Gastroesophageal sphincter (tissue), 4 donors: ENCODE results near the gene MSANTD3. TPM values are rescaled to one million over a fixed set of nuclear protein-coding genes. Genes with fewer than 3 reads are reported as not detected.

Experiments used
- ATAC-seq: fragments of 150-250 bp; one replicate; pipeline ENCODE4 v1.9.1; 2016; ENCODE audit warnings: mild to moderate bottlenecking, moderate library complexity
- H3K27ac ChIP-seq, 4 donors: fragments of 200-600 bp; sonication (generic) in 3 of 4; 1 replicate in 3 of 4; 2 replicates in 1 of 4; pipeline ENCODE4 v1.5.1; 2016 to 2019
- H3K27me3 ChIP-seq: fragments of 200-600 bp; sonication (generic); one replicate; pipeline ENCODE4 v1.5.1; 2019
- H3K36me3 ChIP-seq, 2 donors: fragments of 200-600 bp; sonication (generic); one replicate each; pipeline ENCODE4 v1.5.1; 2019; ENCODE audit warnings: control low read depth in 1 of 2
- H3K4me1 ChIP-seq, 3 donors: fragments of 200-600 bp; sonication (generic); 1 replicate in 2 of 3; 2 replicates in 1 of 3; pipeline ENCODE4 v1.5.1; 2016 to 2019; ENCODE audit warnings: control low read depth in 2 of 3
- H3K4me3 ChIP-seq, 2 donors: fragments of 200-600 bp; sonication (generic); one replicate each; pipeline ENCODE4 v1.5.1; 2019; ENCODE audit warnings: mild to moderate bottlenecking in 1 of 2, moderate library complexity in 1 of 2
- H3K9me3 ChIP-seq, 3 donors: fragments of 200-600 bp; sonication (generic); one replicate each; pipeline ENCODE4 v1.5.1; 2017 to 2019; ENCODE audit warnings: control low read depth in 2 of 3
- CTCF ChIP-seq, 4 experiments: fragments of 200-600 bp in 2 of 4; fragments of 450-650 bp in 2 of 4; sonication (generic) in 1 of 4; IDR thresholded peaks; one replicate each; pipeline ENCODE4 v1.5.1; 2017 to 2019; ENCODE audit warnings: antibody characterized with exemption in 4 of 4, mild to moderate bottlenecking in 2 of 4, moderate library complexity in 2 of 4
- EP300 ChIP-seq: sonication (generic); formaldehyde crosslinking; IDR thresholded peaks from one replicate; pipeline ENCODE4 v1.6.1; 2017; ENCODE audit warnings: antibody characterized with exemption, mild to moderate bottlenecking
- POLR2A ChIP-seq, 2 donors: fragments of 450-650 bp; IDR thresholded peaks; one replicate each; pipeline ENCODE4 v1.6.1; 2017; ENCODE audit warnings: antibody characterized with exemption in 2 of 2, mild to moderate bottlenecking in 2 of 2, moderate library complexity in 1 of 2
- POLR2AphosphoS5 ChIP-seq: sonication (generic); formaldehyde crosslinking; IDR thresholded peaks from one replicate; pipeline ENCODE4 v1.6.1; 2017; ENCODE audit warnings: antibody characterized with exemption
- WGBS, 2 donors: methylation state at CpG; one replicate each; pipeline ENCODE4 v1.1.5; 2018; ENCODE audit warnings: low coverage in 1 of 2; 5-methylcytosine and 5-hydroxymethylcytosine counted together
- total RNA-seq, 4 donors: library from RNA; depleted of rRNA; stranded (reverse); fragments of >200 nt; gene quantifications; one replicate each; pipeline ENCODE4 v1.1.0, GENCODE V29; 2016

MSANTD3 gene
- total RNA-seq, 4 donors from 2014 or later, result 19.1 to 56.9 (median 34.8) TPM

- TF ChIP-seq CTCF (IDR thresholded peaks at IDR 0.05) (no peak), POLR2A (IDR thresholded peaks at IDR 0.05) (no peak), POLR2AphosphoS5 (no peak), EP300 (no peak)
- ATAC-seq, result no peak
- WGBS, 2 donors, result 50 to 76% methylated on average over 1 to 4 of the region's 4 CpGs
- Histone ChIP-seq H3K27me3 (no peaks in the 10 kb centered on the region), H3K9me3 (no peaks in the 10 kb centered on the region), H3K4me1 (peaks cover 0 to 13% (median 0%) of the 10 kb centered on the region in 3 donors), H3K36me3 (peaks cover 0 to 38% of the 10 kb centered on the region in 2 donors), H3K27ac (no peak overlapping the region), H3K4me3 (no peak overlapping the region)
These were observed 17.1 kb downstream of the MSANTD3 start for GRCh38 chr9:100443781-100444768.

- no peak overlapping the region for H3K27ac ChIP-seq
- no peak overlapping the region for H3K4me3 ChIP-seq
- no peak for ATAC-seq
- peaks cover 0 to 39% of the 10 kb centered on the region in 2 donors for H3K36me3 ChIP-seq
- H3K4me1 ChIP-seq, result peaks cover 0 to 8% (median 0%) of the 10 kb centered on the region in 3 donors
- no peak for TF ChIP-seq CTCF (IDR thresholded peaks at IDR 0.05)
- no peak for TF ChIP-seq POLR2AphosphoS5
- TF ChIP-seq EP300, result no peak
- TF ChIP-seq POLR2A (IDR thresholded peaks at IDR 0.05), result no peak
- WGBS, 2 donors, result 100% methylated on average over 1 of the region's 1 CpG; no CpG with 5 or more reads in 1 of the 2 donors
- H3K27me3 ChIP-seq, result no peaks in the 10 kb centered on the region
- no peaks in the 10 kb centered on the region for H3K9me3 ChIP-seq
These were observed 18.4 kb downstream of the MSANTD3 start for GRCh38 chr9:100445161-100445902.

- Histone ChIP-seq H3K36me3 (peaks cover 0 to 46% of the 10 kb centered on the region in 2 donors), H3K4me3 (no peak overlapping the region), H3K27ac (no peak overlapping the region), H3K9me3 (no peaks in the 10 kb centered on the region), H3K27me3 (no peaks in the 10 kb centered on the region), H3K4me1 (peaks cover 0 to 7% (median 0%) of the 10 kb centered on the region in 3 donors)
- 79 to 87% methylated on average over 3 to 4 of the region's 5 CpGs for WGBS, 2 donors
- no peak for ATAC-seq
- TF ChIP-seq POLR2AphosphoS5, result no peak
- TF ChIP-seq CTCF (IDR thresholded peaks at IDR 0.05), result no peak
- no peak for TF ChIP-seq POLR2A (IDR thresholded peaks at IDR 0.05)
- TF ChIP-seq EP300, result no peak
These were observed 19.1 kb downstream of the MSANTD3 start for GRCh38 chr9:100445903-100446549.

- no peaks in the 10 kb centered on the region for H3K27me3 ChIP-seq
- peaks cover 0 to 7% (median 0%) of the 10 kb centered on the region in 3 donors for H3K4me1 ChIP-seq
- no peak overlapping the region for H3K4me3 ChIP-seq
- H3K36me3 ChIP-seq, result peaks cover 0 to 55% of the 10 kb centered on the region in 2 donors
- no peak overlapping the region for H3K27ac ChIP-seq
- TF ChIP-seq POLR2AphosphoS5 (no peak), CTCF (IDR thresholded peaks at IDR 0.05) (no peak), POLR2A (IDR thresholded peaks at IDR 0.05) (no peak), EP300 (no peak)
- H3K9me3 ChIP-seq, result no peaks in the 10 kb centered on the region
- no peak for ATAC-seq
These were observed 20.1 kb downstream of the MSANTD3 start for GRCh38 chr9:100447041-100447440.
